ENCODE results near the gene CTR9. TPM values are rescaled to one million over a fixed set of nuclear protein-coding genes. Genes with fewer than 3 reads are reported as not detected.

Gene CTR9
- total RNA-seq (2014; rRNA removed; shearing (Covaris generic)) (32.7 and 33.3 TPM in 2 replicates), polyA plus RNA-seq (2016; fragmentation: Nextera tagmentation; extraction: Ambion mirVana) (25.1 and 29.0 TPM in 2 replicates)
- long read RNA-seq, full-length matches to known transcripts = 1 of 12 reads
- long read RNA-seq, partial matches to known transcripts = 10 of 12 reads
- long read RNA-seq, other reads (novel, unspliced or antisense) = 1 of 12 reads

DNA sequence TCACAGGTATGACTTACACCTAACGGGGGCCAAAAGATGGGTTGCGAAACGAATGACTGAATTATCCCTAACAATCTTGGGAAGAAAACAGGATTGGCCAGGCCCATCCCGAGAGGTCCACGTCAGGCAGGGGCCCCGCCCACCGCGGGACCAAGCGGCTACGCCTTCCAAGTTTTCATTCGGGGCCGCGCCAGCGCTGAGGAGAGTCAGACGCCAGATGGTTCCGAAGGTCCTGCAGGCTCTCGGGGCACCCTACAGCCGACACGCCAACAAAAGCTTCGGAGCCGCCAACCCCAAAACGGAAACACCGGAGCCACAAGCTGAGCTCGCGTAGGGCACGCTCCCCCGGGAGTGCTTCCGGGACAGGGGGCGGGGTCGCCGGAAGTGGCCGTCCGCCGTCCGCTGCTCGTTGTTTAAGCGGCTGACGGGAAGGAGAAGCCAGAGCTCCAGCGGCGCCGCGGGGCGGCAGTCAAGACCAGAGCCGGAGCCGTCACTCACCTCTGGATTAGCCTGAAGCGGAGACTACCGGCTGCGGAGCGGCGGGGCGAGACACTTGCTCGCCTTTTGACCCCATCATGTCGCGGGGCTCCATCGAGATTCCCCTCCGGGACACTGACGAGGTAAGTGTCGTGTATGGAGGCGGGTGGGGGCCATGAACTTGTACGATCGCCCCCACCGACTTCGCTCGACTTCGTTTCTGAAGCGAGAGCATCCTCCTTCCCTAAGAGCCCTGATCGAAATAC lies at the start of gene CTR9:
Gene CTR9, plus strand, starts transcription at position 409 of the 743 bp plus-strand sequence. Its CDS starts 167 bp downstream, at position 576.
- TF ChIP-seq EZH2 (IDR thresholded peaks at IDR 0.05; ENCODE audit: low read depth, unreplicated experiment) (no peak), ETS1 (IDR thresholded peaks at IDR 0.05) (peak; percentile 80), CREB1 (CRISPR knock-in tag; IDR thresholded peaks at IDR 0.05; ENCODE audit: low read depth) (peak; percentile 79), JUNB (IDR thresholded peaks at IDR 0.05; ENCODE audit: unreplicated experiment) (no peak), EZH2phosphoT487 (IDR thresholded peaks at IDR 0.05; ENCODE audit: unreplicated experiment) (no peak), POLR2AphosphoS5 (IDR thresholded peaks at IDR 0.05; ENCODE audit: low read depth) (peak; percentile 85)
- TF ChIP-seq, protein P1, sequence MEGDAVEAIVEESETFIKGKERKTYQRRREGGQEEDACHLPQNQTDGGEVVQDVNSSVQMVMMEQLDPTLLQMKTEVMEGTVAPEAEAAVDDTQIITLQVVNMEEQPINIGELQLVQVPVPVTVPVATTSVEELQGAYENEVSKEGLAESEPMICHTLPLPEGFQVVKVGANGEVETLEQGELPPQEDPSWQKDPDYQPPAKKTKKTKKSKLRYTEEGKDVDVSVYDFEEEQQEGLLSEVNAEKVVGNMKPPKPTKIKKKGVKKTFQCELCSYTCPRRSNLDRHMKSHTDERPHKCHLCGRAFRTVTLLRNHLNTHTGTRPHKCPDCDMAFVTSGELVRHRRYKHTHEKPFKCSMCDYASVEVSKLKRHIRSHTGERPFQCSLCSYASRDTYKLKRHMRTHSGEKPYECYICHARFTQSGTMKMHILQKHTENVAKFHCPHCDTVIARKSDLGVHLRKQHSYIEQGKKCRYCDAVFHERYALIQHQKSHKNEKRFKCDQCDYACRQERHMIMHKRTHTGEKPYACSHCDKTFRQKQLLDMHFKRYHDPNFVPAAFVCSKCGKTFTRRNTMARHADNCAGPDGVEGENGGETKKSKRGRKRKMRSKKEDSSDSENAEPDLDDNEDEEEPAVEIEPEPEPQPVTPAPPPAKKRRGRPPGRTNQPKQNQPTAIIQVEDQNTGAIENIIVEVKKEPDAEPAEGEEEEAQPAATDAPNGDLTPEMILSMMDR (conservative IDR thresholded peaks at IDR 0.05; ENCODE audit: low read depth in 2 of 2) = peak in 1 of 2 experiments; percentile 29; a peak in 1 of 4 replicates
- peak within 1 kb of the TSS; percentile 93 for H3K27ac ChIP-seq (ENCODE audit: low read depth)
- H3K79me2 ChIP-seq (replicated peaks; ENCODE audit: insufficient read depth) = peaks cover 18% of the 10 kb centered on the region
- peaks cover 11% of the 10 kb centered on the region for H3K36me3 Mint-ChIP-seq (ENCODE audit: low read depth)
- H3K27ac Mint-ChIP-seq = peak within 1 kb of the TSS; percentile 93
- H3K27me3 ChIP-seq (ENCODE audit: insufficient read depth) = no peaks in the 10 kb centered on the region
- H3K4me3 Mint-ChIP-seq = peak within 1 kb of the TSS; percentile 96
- peak within 1 kb of the TSS; percentile 93 for H3K4me2 ChIP-seq
- ATAC-seq (peak; percentile 94), DNase-seq (ENCODE audit: low spot score) (peak; percentile 95)
- peak within 1 kb of the TSS; percentile 94 for H3K4me3 ChIP-seq
- 0 out of 2 replicates have a peak, but pooled peaks cover 3% of the 10 kb centered on the region for H3F3A ChIP-seq (replicated peaks; ENCODE audit: low read depth)
- no peaks in the 10 kb centered on the region for H3K27me3 Mint-ChIP-seq (ENCODE audit: insufficient read depth, low read depth, poor library complexity)
- H4K20me1 ChIP-seq (replicated peaks; ENCODE audit: insufficient read depth) = 0 out of 2 replicates have a peak, but pooled peaks cover 5% of the 10 kb centered on the region
- H3K4me1 ChIP-seq (ENCODE audit: insufficient read depth) = peaks cover 7% of the 10 kb centered on the region
- no peaks in the 10 kb centered on the region for H3K9me2 ChIP-seq (ENCODE audit: insufficient read depth)
- peak within 1 kb of the TSS; percentile 84; the same call in 1 of the 2 replicates for H2AFZ ChIP-seq
- H3K9me3 Mint-ChIP-seq = no peaks in the 10 kb centered on the region
- H3K4me1 Mint-ChIP-seq = peaks cover 4% of the 10 kb centered on the region; the same call in 2 of the 3 replicates
- no peaks in the 10 kb centered on the region for H3K36me3 ChIP-seq (ENCODE audit: insufficient read depth)

GRCh38 chr11:10701982-10702381 lies 49.1 kb upstream of the CTR9 start:
- Histone ChIP-seq H3K36me3 (ENCODE audit: insufficient read depth) (no peaks in the 10 kb centered on the region), H4K20me1 (replicated peaks; ENCODE audit: insufficient read depth) (0 out of 2 replicates have a peak, but pooled peaks cover 2% of the 10 kb centered on the region), H3K4me1 (ENCODE audit: insufficient read depth) (no peaks in the 10 kb centered on the region), H2AFZ (no peak overlapping the region), H3K9me2 (ENCODE audit: insufficient read depth) (no peaks in the 10 kb centered on the region), H3K79me2 (replicated peaks; ENCODE audit: insufficient read depth) (no peaks in the 10 kb centered on the region), H3K27ac (ENCODE audit: low read depth) (no peak overlapping the region), H3K4me3 (no peak overlapping the region), H3K4me2 (no peak overlapping the region), H3F3A (replicated peaks; ENCODE audit: low read depth) (no peaks in the 10 kb centered on the region), H3K27me3 (ENCODE audit: insufficient read depth) (no peaks in the 10 kb centered on the region)
- Mint-ChIP-seq H3K4me3 (no peak overlapping the region), H3K4me1 (peaks cover 2% of the 10 kb centered on the region; the same call in 1 of the 3 replicates), H3K36me3 (ENCODE audit: low read depth) (peaks cover 15% of the 10 kb centered on the region), H3K9me3 (peaks cover 19% of the 10 kb centered on the region), H3K27me3 (ENCODE audit: insufficient read depth, low read depth, poor library complexity) (peaks cover 4% of the 10 kb centered on the region), H3K27ac (no peak overlapping the region)
- DNase-seq (ENCODE audit: low spot score) = no peak
- no peak for ATAC-seq
- TF ChIP-seq ETS1 (IDR thresholded peaks at IDR 0.05) (no peak), NANOG (IDR thresholded peaks at IDR 0.05; ENCODE audit: borderline replicate concordance) (no peak), JUNB (IDR thresholded peaks at IDR 0.05; ENCODE audit: unreplicated experiment) (no peak)
- TF ChIP-seq, protein P1 (conservative IDR thresholded peaks at IDR 0.05; ENCODE audit: low read depth in 2 of 2) = no peak
- TF ChIP-seq, protein P2, sequence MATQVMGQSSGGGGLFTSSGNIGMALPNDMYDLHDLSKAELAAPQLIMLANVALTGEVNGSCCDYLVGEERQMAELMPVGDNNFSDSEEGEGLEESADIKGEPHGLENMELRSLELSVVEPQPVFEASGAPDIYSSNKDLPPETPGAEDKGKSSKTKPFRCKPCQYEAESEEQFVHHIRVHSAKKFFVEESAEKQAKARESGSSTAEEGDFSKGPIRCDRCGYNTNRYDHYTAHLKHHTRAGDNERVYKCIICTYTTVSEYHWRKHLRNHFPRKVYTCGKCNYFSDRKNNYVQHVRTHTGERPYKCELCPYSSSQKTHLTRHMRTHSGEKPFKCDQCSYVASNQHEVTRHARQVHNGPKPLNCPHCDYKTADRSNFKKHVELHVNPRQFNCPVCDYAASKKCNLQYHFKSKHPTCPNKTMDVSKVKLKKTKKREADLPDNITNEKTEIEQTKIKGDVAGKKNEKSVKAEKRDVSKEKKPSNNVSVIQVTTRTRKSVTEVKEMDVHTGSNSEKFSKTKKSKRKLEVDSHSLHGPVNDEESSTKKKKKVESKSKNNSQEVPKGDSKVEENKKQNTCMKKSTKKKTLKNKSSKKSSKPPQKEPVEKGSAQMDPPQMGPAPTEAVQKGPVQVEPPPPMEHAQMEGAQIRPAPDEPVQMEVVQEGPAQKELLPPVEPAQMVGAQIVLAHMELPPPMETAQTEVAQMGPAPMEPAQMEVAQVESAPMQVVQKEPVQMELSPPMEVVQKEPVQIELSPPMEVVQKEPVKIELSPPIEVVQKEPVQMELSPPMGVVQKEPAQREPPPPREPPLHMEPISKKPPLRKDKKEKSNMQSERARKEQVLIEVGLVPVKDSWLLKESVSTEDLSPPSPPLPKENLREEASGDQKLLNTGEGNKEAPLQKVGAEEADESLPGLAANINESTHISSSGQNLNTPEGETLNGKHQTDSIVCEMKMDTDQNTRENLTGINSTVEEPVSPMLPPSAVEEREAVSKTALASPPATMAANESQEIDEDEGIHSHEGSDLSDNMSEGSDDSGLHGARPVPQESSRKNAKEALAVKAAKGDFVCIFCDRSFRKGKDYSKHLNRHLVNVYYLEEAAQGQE (IDR thresholded peaks at IDR 0.05; ENCODE audit: unreplicated experiment) = no peak

Data from GM23338 (cell line).